GM19452 (cell line): ENCODE results near the gene MAFG.

Experiments
- ATAC-seq: cut with Tn5 transposase; IDR thresholded peaks from one replicate; pipeline ENCODE4 v1.9.1; 2021; ENCODE audit not compliant: unreplicated experiment

MAFG gene

GRCh38 chr17:81899514-81900166, 27.9 kb downstream of the MAFG start:
- no peak for ATAC-seq

DNA sequence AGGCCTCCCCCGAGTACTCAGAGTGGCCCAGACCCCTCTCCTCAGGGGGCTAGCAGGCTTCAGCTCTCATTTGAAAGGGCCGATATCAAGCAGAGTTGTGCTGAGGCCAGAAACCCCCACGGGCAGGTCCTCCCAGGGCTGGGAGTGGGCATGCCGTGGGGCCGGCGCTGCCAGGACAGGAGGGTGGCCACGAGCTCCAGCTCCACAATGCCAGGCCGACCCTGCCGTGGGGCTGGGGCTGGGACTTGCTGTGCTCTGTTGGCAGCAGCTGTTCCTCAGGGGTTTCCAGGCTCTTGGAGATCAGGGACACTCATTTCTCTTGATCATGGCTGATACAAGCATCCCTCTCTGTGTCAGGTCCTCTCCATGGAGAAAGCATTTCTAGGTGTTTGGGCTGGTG, 28.6 kb downstream of the MAFG start:
- ATAC-seq: no peak

- no peak for ATAC-seq
Measured at GRCh38 chr17:81898029-81898866, 29.3 kb downstream of the MAFG start.

- no peak for ATAC-seq
Measured at GRCh38 chr17:81895400-81895799, 32.1 kb downstream of the MAFG start.

GRCh38 chr17:81891303-81891552, 36.3 kb downstream of the MAFG start:
- peak; percentile 20 for ATAC-seq

- ATAC-seq: no peak
Measured at GRCh38 chr17:81890447-81891302, 36.9 kb downstream of the MAFG start.

GRCh38 chr17:81889602-81890001, 37.9 kb downstream of the MAFG start:
- ATAC-seq: no peak

DNA sequence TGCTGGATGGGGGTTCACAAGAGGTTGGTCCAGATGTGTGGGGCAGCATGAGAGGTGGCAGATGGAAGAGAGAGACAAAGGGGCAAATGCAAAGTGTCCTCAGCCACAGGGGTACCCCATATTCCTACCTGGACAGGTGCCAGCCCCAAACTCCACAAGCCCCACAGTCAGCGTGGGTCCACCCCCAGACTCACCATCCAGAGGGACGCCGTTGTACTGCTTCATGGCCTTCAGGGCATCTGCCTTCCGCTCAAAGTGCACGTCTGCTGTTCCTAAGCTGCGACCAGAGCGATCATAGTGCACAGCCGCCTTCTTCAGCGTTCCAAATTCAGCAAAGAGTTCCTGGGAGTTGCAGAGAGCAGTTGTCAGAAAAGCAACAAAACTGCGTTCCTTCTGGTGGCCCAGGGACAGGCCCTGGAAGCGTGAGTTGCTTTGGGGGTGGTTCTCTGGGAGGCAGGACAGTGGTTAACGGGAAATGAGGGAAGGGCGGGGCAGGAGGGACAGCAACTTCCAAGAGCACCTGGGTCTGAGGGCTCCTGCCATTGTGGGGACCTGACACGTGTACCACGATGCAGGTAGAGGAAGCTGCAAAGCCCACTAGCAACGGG, 38.4 kb downstream of the MAFG start:
- ATAC-seq: no peak

GRCh38 chr17:81888105-81888987, 39.2 kb downstream of the MAFG start:
- ATAC-seq: no peak

GRCh38 chr17:81885869-81886548, 41.5 kb downstream of the MAFG start:
- no peak for ATAC-seq

- no peak for ATAC-seq
Measured at GRCh38 chr17:81885454-81885853, 42.1 kb downstream of the MAFG start.

GRCh38 chr17:81884968-81885367, 42.6 kb downstream of the MAFG start:
- no peak for ATAC-seq

- no peak for ATAC-seq
Measured at GRCh38 chr17:81884520-81884919, 43.0 kb downstream of the MAFG start.

DNA sequence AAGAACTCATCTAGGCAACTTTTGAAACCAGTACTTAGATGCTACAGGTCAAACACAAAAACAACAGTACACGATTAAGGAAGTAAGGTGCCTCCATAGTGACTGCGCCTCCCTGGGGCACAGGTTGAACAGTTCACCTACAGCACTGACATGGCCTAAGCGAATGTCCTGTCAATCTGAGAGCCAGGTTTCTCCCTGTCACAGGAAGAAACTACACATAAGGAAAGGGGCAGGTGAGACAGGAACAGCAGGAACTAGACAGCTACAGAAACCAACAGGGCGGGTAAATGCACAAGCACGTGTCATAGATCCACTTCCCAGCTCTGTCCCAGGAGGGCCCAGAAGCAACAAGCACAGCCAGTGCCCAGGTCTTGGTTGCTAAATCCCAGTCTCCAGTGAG, 48.4 kb downstream of the MAFG start:
- no peak for ATAC-seq

DNA sequence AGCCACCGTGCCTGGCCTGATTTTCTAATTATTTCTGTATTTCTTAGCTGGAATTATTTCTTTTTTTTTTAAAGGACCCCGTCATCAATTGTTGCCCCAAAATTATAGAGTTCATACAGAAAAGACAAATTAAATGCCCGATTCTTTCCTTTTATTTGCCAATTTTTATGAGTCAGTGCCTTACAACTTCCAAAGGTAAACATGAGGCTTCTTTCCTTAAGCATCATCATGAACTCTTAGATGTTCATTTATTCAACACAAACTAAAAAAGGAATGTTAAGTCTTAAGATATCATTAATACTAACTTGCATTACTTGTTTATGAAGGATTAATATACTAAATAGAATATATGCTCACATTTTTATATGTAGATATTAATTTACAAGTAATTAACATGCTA, 49.2 kb downstream of the MAFG start:
- ATAC-seq: no peak

DNA sequence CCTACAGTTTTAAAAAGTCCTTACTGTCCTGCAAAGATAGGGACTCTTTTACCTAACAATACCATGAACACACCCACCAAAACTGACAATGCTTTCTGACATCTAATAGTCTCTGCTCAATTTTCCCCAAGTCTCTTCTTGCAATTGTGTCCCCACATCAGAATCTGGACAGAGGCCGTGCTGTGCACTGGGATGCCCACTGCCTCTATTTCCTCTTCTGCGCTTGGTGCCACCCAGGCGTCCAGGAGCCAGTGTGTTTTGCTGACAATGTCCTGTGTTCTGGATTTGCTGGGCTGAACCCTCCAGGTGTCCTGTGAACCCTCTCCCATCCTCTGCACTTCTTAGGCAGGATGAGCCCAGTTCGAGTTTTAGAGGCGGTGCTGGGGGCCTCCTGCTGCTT, 50.0 kb downstream of the MAFG start:
- ATAC-seq: no peak

DNA sequence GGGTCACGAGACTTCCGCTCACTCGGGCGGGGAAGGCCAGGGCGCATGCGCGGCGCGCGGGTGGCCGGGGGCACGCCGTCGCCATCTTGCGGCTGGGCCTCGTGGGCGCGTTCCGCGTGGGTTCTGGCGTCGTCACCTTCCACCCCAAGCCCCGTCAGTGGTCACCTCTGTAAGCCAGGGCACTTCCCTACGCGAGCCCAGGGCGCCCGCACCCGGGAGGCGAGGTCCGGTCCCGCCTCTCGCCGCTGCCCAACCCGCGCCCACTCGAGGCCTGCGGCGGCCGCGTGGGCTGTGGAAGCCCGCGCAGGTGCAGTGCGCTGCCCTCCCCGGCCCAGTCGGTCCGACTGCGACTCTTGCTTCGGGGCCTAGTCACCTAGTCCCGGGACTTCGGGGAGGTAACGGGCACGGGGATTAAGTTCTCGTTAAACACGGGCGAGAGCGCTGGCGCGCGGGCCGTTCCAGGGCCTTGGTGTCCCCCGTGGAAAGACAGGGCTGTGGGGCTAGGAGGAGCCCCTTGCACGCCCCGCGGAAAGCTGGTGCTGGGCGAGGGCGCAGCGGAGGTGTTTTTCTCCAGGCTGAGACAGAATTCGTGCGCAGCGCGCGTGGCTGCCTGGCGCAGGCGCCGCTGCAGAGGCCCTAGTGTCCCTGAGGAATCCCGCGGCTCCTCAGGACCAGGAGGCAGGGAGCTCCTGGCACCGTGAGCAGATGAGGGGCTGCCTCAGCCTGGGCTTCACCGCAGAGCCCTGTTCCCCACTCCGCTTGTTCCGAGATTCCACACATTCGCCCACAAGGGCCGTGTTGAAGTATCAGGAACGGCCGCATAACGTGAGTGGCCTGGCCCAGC, 55.9 kb downstream of the MAFG start:
- peak; percentile 36 for ATAC-seq

- ATAC-seq: peak; percentile 25
Measured at GRCh38 chr17:81870981-81871386, 56.6 kb downstream of the MAFG start, which contains the start of gene ARHGDIA. Gene ARHGDIA, minus strand, starts transcription at chr17:81871337. Its CDS starts 1,407 bp downstream, at chr17:81869930.
